ENCODE data around the gene SLC7A1. TPM values are rescaled to one million over a fixed set of nuclear protein-coding genes. Genes with fewer than 3 reads are reported as not detected.

The SLC7A1 gene
- total and polyA plus RNA-seq, 2 of the 8 experiments (the other 6 are each of a cell fraction or from before 2014, with no cell fraction given) = 26.8 to 114 TPM

GRCh38 chr13:29499506-29500165 is 95.9 kb downstream of the SLC7A1 start (continued):
- TF ChIP-seq EP300 (IDR thresholded peaks at IDR 0.05; ENCODE audit: borderline replicate concordance in 1 of 2, low read depth in 2 of 2, low read length in 2 of 2) (no peak), BCL11A (IDR thresholded peaks at IDR 0.05; ENCODE audit: low read depth in 2 of 2, low read length in 2 of 2) (no peak), SRF (IDR thresholded peaks at IDR 0.05; ENCODE audit: low read depth, low read length) (no peak), CBX5 (IDR thresholded peaks at IDR 0.05; ENCODE audit: low read depth, low read length) (no peak), JUND (IDR thresholded peaks at IDR 0.05; ENCODE audit: low read length) (no peak)

All from H1 (cell line).